ENCODE data around the gene ADCY7.

Gene ADCY7

GRCh38 chr16:50265716-50266336, 525 bp upstream of the ADCY7 start:
- DNase-seq (ENCODE audit: insufficient read length, low spot score) = no peak
- FAIRE-seq = no peak

- peak; percentile 57 for FAIRE-seq
- no peak for DNase-seq (ENCODE audit: insufficient read length, low spot score)
Observed at GRCh38 chr16:50267151-50267631, 840 bp downstream of the ADCY7 start.

- DNase-seq (ENCODE audit: insufficient read length, low spot score) (no peak), FAIRE-seq (no peak)
Observed at GRCh38 chr16:50267651-50268050, 1.3 kb downstream of the ADCY7 start.

DNA sequence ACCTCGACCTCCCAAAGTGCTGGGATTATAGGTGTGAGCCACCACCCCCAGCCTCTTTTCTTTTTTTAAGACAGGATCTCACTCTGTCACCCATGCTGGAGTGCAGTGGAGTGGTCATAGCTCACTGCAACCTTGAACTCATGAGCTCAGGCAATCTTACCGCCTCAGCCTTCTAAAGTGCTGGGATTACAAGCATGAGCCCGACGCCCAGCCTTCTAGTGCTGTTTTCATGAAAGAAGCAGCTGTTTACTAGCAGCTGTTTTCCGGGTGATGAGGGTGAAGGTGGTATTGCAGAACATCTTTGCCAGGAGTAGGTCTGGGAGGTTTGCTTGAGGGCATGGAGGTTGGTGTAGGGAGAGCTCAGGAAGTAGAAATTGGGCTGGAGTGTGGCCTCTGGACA, 2.0 kb downstream of the ADCY7 start:
- no peak for DNase-seq (ENCODE audit: insufficient read length, low spot score)
- no peak for FAIRE-seq

DNA sequence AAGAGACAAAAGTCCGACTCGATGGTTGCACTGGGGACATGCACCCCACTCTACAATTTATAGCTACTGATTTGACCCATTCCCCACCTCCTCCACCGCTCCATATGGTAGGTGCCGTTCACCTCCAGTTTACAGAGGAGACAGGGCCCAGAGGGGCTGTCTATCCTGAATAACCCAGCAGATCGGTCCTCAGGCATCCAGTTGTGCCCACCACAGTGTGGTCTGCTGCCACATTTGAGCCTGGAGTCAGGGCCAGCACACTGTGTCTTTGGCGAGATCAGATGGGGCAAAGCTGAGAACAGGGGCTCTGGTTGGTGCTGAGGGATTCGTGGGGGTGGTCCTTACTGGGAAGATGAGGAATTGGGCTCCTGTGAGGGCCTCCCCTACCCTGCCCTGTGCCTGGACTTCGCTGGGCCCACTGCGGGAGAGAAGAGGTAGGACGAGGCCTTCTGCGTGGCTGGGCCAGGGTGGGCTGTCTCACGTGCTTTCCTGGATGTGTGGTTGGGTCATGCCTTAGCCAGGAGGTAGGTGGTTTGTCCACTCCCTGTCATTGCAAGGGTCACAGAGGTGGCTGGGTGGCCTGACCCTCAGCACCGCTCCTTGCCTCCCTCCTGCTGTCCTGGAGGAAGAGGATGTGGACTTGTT, 2.8 kb downstream of the ADCY7 start:
- FAIRE-seq (no peak), DNase-seq (ENCODE audit: insufficient read length, low spot score) (no peak)

GRCh38 chr16:50269769-50270509, 3.6 kb downstream of the ADCY7 start:
- DNase-seq (ENCODE audit: insufficient read length, low spot score) (no peak), FAIRE-seq (no peak)

GRCh38 chr16:50270510-50271147, 4.3 kb downstream of the ADCY7 start:
- FAIRE-seq (no peak), DNase-seq (ENCODE audit: insufficient read length, low spot score) (no peak)

- FAIRE-seq = no peak
- no peak for DNase-seq (ENCODE audit: insufficient read length, low spot score)
Observed at GRCh38 chr16:50271148-50272041, 5.0 kb downstream of the ADCY7 start.

GRCh38 chr16:50272111-50272571, 5.8 kb downstream of the ADCY7 start:
- no peak for FAIRE-seq
- no peak for DNase-seq (ENCODE audit: insufficient read length, low spot score)

DNA sequence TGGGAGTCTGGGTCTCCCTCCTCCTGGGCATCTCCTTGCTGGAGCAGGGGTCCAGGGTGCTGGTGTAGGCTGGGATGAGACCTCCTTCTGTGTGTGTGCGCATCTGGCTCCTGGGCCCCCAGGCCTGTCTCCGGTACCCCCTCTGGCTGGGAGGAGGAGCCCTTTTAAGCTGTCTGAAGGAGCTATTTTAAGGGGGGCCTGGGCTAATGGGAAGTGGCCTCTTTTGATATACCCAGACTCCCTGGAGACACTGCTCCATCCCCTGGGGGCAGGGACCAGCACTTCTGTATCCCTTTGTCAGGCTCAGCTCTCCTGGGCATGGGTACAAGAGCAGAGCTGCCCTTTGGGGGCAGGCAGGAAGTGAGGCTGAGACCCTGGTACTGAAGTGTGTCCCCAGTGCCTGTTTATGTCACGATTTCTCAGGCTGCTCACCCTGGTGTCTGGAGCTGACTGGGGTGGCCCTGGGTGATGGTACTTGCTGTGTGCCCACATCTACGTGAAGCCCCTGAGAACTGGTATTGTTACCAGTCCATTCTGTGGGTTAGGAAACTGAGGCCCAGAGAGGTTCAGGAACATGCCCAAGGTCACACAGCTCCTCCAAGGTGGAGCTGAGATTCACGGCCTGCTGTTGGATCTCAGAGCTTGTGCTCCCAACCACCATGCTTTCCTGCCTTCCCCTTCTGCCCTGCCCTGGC, 6.5 kb downstream of the ADCY7 start:
- DNase-seq (ENCODE audit: insufficient read length, low spot score) (no peak), FAIRE-seq (no peak)

DNA sequence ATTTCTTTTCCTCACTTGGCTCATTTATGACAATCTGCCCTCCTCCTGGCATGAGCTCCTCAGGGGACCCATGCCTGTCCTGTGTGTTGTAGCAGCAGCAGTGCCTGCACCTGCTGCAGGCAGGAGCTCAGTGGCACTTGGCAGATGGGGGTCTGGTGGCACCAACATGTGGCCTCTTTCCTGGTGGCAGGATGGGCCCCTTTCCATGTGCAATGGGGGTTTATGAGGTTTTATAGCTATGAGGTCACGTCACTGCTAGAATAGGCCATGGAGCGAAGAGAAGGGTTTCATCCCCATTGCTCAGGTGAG, 7.0 kb downstream of the ADCY7 start:
- DNase-seq (ENCODE audit: insufficient read length, low spot score) (no peak), FAIRE-seq (no peak)

DNA sequence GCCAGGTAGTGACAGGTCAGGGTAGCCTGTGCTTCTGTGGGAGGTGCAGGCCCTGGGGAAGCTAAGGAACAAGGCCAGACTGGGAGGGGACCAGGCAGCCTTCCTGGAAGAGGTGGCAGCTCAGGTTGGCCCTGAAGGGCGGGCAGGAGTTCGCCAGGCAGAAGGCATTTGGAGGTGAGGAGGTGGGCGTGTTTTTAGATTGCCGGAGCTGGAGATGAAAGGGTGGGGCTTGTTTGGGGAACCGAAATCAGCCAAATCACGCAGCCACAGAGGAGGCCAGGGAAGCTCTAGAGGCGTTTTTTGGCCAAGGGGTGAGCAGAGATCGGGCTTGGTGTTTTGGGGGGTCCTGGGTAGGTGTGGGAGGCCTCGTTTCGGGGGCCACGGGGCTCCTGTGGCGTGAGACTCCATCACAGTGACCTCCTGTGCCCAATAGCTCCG, 7.6 kb downstream of the ADCY7 start:
- peak; percentile 97 for FAIRE-seq

DNA sequence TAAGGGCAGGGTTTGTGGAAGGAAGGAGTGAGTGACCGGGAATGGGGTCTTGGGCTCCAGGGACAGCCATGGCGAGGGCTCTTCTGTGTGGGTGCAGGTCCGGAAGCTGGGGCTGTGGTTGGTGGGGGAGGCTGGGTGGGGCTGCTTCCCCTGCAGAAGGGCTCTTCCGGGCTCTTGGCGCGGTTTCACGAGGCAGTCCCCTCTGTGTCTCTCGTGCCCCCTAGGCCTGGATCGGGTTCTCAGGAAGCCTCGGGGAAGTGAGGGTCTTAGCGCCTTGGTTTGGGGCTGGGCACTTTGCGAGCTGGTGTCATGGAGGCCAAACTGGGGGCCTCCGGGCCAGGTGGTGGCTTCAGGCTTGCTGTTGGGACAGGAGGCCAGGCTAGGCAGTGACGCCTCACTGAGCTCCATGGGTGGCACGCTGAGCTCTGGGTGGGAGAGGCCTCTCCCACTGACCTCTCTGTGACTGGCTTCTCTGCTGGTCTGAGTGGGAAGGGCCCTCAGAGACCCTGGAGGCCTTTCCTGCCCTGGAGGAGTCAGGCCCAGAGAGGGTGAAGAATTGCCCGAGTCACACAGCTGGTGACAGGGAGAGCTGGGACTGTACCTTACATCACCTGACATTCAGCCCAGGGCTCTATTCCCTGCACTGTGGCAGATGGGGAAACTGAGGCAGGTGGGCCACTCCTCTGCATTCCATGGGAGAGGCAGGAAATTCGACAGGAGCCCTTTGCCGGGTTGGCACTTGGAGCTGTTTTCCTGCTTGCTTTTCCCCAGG, 8.2 kb downstream of the ADCY7 start:
- no peak for FAIRE-seq
- DNase-seq (ENCODE audit: insufficient read length, low spot score) = peak; percentile 67

More for the DNA sequence above, 7.6 kb downstream of the ADCY7 start:
- DNase-seq (ENCODE audit: insufficient read length, low spot score) = peak; percentile 80

DNA sequence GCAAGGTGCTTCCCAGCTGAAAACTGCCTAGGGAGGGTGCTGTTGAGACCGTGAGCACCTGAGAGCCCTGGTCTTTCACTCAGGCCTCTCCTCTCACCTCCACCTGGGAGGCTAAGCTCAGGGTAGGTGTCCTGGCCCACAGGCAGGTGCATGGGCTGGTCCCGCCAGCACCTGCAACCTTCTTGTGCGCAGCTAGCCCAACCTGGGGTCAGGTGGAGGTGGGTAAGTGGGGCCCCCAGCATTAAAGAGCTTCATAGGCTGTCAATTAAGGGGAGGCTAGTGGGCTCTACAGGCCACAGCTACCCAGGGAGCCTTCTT, 8.7 kb downstream of the ADCY7 start:
- FAIRE-seq = no peak

DNA sequence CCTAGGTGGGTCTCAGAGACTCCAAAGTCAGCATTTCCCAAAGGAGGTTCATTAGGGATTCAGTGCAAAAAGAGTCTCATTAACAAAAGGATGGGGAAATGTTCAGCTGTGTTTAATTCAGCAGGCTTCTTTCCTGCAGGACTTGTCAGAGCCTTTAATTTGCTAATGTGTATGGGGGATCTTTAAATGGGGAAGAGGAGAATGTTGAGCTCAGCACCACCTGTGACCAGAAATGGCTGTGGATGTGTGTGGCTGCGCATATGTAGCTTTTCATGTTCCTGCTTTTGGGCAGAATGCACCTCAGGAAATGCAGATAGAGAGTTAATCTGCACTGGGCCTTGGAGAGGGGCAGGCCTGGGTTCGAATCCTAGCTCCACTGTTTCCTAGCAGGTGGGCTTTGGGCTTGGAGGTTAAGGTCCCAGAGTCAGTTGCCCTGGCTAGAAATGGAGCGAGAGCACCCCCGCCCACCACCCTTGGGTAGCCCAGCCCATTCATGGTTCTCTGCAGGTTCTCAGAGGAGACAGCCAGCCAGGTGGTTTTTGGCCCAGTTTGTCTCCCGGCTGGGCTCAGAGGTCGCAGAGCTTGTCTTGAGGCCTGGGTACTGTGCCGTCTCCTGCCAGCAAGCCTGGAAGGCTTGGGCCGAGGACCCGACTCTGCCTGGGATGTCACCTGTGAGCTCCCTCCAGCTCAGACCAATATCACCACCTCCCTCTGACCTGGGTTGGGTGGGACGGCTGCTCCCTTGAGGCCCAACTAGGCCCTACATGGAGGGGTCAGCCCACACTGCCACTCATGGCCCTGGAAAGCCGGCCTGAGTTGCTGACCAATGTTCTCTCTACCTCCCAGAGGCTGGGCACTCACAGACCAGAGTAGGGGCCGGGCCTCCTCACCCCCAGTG, 9.3 kb downstream of the ADCY7 start:
- peak; percentile 14 for FAIRE-seq
- no peak for DNase-seq (ENCODE audit: insufficient read length, low spot score)

More for the DNA sequence above, 8.7 kb downstream of the ADCY7 start:
- no peak for DNase-seq (ENCODE audit: insufficient read length, low spot score)

DNA sequence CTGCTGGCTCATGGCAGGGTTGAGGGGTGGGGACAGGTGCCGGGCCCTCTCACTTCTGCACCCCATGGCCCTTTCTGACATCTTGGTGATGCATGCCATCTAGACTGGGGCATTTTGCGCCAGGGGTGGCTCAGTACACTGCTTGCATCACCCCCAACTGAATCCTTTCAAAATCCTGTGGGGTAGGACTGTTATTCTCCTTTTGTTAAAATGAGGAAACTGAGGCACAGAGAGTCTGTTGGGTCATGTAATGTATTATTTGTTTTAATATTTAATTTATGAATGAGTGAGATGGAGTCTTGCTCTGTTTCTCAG, 9.9 kb downstream of the ADCY7 start:
- FAIRE-seq (no peak), DNase-seq (ENCODE audit: insufficient read length, low spot score) (no peak)

GRCh38 chr16:50276801-50277555, 10.6 kb downstream of the ADCY7 start:
- DNase-seq (ENCODE audit: insufficient read length, low spot score) (no peak), FAIRE-seq (peak; percentile 74)

DNA sequence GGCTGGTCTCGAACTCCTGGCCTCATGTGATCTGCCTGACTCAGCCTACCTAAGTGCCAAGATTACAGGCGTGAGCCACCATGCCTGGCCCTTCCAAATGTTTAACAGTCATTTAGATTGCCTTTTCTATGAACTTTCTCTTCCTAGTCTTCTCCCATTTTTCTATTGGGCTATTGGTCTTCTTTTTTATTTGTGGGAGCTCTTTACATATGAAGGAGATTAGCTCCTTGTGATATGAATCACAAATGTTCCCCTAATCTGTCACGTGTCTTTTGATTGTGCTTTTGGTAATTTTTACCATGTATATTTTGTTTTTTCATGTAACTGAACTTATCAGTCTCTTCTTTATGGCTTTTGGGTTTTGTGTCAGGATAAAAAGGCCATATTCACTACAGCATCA, 11.9 kb downstream of the ADCY7 start:
- FAIRE-seq = no peak
- no peak for DNase-seq (ENCODE audit: insufficient read length, low spot score)

All from GM19239 (cell line).